ENCODE data around the gene FPR3.
A peak's percentile ranks its signal among the peaks of the same experiment; 100 is the strongest.

FPR3 gene

DNA sequence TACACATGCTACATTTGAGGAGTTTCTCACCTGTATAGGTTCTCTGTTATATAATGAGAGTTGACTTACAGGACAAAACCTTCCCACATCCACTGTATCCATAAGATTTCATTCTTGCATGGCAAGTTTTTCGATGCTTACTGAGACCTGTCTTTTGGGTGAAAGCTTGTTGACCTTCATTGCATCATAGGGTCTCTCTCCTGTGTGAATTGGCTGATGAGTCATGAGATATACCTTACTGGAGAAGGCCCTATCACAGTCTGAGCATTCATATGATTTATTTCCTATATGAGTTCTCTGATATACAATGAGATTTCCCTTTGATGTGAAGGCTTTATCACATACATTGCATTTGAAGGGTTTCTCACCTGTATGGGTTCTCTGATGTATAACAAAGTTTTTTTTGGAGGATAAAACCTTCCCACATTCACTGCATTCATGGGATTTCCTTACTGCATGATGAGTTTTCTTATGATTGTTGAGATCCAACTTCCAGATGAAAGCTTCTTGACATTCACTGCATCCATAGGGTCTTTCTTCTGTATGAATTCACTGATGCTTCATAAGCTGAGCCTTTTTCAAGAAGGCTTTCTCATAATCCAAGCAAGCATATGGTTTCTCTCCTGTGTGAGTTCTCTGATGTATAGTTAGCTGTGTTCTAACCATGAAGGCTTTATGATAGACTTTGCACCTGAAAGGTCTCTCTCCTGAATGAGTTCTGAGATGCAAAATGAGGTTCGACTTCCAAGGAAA lies 67.1 kb downstream of the FPR3 start:
- H3K9ac ChIP-seq (ENCODE audit: low read depth, low read length): no peak overlapping the region
- no peak overlapping the region for H3K27ac ChIP-seq (ENCODE audit: low read length)
- H3K36me3 ChIP-seq (ENCODE audit: insufficient read depth, low read depth, low read length): peaks cover 88% of the 10 kb centered on the region
- no peaks in the 10 kb centered on the region for H3K4me1 ChIP-seq (ENCODE audit: insufficient read depth, low read length)
- H3K27me3 ChIP-seq (ENCODE audit: insufficient read depth, low read length): no peaks in the 10 kb centered on the region
- H3K4me3 ChIP-seq (ENCODE audit: low read length): peak overlapping the region; percentile 33; the same call in 1 of the 2 replicates
- peaks cover 96% of the 10 kb centered on the region for H3K9me3 ChIP-seq (ENCODE audit: insufficient read depth, low read depth, low read length)

DNA sequence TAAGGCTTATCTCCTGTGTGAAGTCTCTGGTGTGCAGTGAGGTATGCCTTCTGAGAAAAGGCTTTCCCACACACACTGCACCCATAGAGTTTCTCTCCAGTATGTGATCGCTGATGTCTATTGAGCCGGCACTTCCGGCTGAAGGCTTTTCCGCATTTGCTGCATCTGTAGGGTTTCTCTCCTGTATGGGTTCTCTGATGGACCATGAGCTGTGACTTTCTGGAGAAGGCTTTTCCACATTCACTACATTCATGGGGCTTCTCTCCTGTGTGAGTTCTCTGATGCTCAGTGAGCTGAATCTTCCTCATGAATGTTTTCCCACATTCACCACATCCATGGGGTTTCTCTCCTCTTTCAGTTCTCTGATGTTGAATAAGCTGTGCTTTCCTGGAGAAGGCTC lies 78.1 kb downstream of the FPR3 start:
- no peaks in the 10 kb centered on the region for H3K27me3 ChIP-seq (ENCODE audit: insufficient read depth, low read length)
- H3K36me3 ChIP-seq (ENCODE audit: insufficient read depth, low read depth, low read length): peaks cover 91% of the 10 kb centered on the region
- H3K9me3 ChIP-seq (ENCODE audit: insufficient read depth, low read depth, low read length): peaks cover 98% of the 10 kb centered on the region
- H3K9ac ChIP-seq (ENCODE audit: low read depth, low read length): no peak overlapping the region
- no peak overlapping the region for H3K27ac ChIP-seq (ENCODE audit: low read length)
- peak overlapping the region; percentile 44 for H3K4me3 ChIP-seq (ENCODE audit: low read length)
- no peaks in the 10 kb centered on the region for H3K4me1 ChIP-seq (ENCODE audit: insufficient read depth, low read length)

Data from iPS-20b (cell line).